Sigmoid colon (tissue), 7 donors: Measurements from ENCODE around the gene AP5Z1. TPM values are rescaled to one million over a fixed set of nuclear protein-coding genes. Genes with fewer than 3 reads are reported as not detected.

Source experiments
- DNase-seq: peaks from one replicate; pipeline ENCODE4 v3.0.0-alpha.2; 2019
- H3K27ac ChIP-seq, 4 donors: fragments of 200-600 bp; sonication (generic); one replicate each; pipeline ENCODE4 v1.5.1; 2016 to 2019; ENCODE audit warnings: mild to moderate bottlenecking in 1 of 4
- H3K27me3 ChIP-seq, 3 donors: fragments of 200-600 bp; sonication (generic); one replicate each; pipeline ENCODE4 v1.5.1; 2019; ENCODE audit warnings: mild to moderate bottlenecking in 1 of 3
- H3K36me3 ChIP-seq, 4 donors: fragments of 200-600 bp; sonication (generic); one replicate each; pipeline ENCODE4 v1.5.1; 2016 to 2019
- H3K4me1 ChIP-seq, 4 donors: fragments of 200-600 bp; sonication (generic); one replicate each; pipeline ENCODE4 v1.5.1; 2017 to 2019
- H3K4me3 ChIP-seq, 4 donors: fragments of 200-600 bp; sonication (generic); one replicate each; pipeline ENCODE4 v1.5.1; 2017 to 2019; ENCODE audit warnings: mild to moderate bottlenecking in 2 of 4, moderate library complexity in 1 of 4
- H3K9me3 ChIP-seq, 4 donors: fragments of 200-600 bp in 3 of 4; sonication (generic) in 3 of 4; one replicate each; pipeline versions ENCODE4 v1.5.1 to v1.6.1; 2013 to 2019
- EP300 ChIP-seq, 4 donors: sonication (generic); formaldehyde crosslinking; IDR thresholded peaks; one replicate each; pipeline ENCODE4 v1.6.1; 2017; ENCODE audit warnings: antibody characterized with exemption in 4 of 4
- POLR2A ChIP-seq, 2 donors: fragments of 450-650 bp; IDR thresholded peaks; one replicate each; pipeline ENCODE4 v1.6.1; 2016; ENCODE audit warnings: antibody characterized with exemption in 2 of 2, mild to moderate bottlenecking in 2 of 2, moderate library complexity in 2 of 2
- POLR2AphosphoS5 ChIP-seq, 4 donors: sonication (generic); formaldehyde crosslinking; IDR thresholded peaks; one replicate each; pipeline ENCODE4 v1.6.1; 2017; ENCODE audit warnings: antibody characterized with exemption in 4 of 4
- WGBS, 2 donors: extraction: QIAGEN DNeasy Blood & Tissue Kit; methylation state at CpG; one replicate each; pipeline ENCODE4 v1.1.7; 2013; 5-methylcytosine and 5-hydroxymethylcytosine counted together
- intact Hi-C: fragments of 100-400 bp; cut with DNase I; formaldehyde crosslinking; loops from one replicate; pipeline ENCODE4 v1.15.1; 2023
- polyA plus RNA-seq, 3 donors: library from polyadenylated mRNA; stranded (reverse); fragments of 200-250 nt; gene quantifications; one replicate each; pipeline ENCODE4 v1.2.3, GENCODE V29; 2013
- total RNA-seq, 4 donors: library from RNA; depleted of rRNA; stranded (reverse); fragments of >200 nt; gene quantifications; one replicate each; pipeline ENCODE4 v1.1.0, GENCODE V29; 2016
- TF ChIP-seq, protein P1 (sequence below), 4 experiments: fragments of 450-650 bp in 3 of 4; fragments of 200-600 bp in 1 of 4; IDR thresholded peaks; one replicate each; pipeline ENCODE4 v1.5.1; 2016 to 2019; ENCODE audit warnings: antibody characterized with exemption in 4 of 4, mild to moderate bottlenecking in 3 of 4, moderate library complexity in 2 of 4
- donor health status: healthy with polysubstance abuse.
- donor health status: Bipolar disorder and iron deficiency.
- donor health status: healthy.

The AP5Z1 gene
- total and polyA plus RNA-seq, 7 donors = 16.8 to 66.0 (median 20.3) TPM

- TF ChIP-seq, protein P1, sequence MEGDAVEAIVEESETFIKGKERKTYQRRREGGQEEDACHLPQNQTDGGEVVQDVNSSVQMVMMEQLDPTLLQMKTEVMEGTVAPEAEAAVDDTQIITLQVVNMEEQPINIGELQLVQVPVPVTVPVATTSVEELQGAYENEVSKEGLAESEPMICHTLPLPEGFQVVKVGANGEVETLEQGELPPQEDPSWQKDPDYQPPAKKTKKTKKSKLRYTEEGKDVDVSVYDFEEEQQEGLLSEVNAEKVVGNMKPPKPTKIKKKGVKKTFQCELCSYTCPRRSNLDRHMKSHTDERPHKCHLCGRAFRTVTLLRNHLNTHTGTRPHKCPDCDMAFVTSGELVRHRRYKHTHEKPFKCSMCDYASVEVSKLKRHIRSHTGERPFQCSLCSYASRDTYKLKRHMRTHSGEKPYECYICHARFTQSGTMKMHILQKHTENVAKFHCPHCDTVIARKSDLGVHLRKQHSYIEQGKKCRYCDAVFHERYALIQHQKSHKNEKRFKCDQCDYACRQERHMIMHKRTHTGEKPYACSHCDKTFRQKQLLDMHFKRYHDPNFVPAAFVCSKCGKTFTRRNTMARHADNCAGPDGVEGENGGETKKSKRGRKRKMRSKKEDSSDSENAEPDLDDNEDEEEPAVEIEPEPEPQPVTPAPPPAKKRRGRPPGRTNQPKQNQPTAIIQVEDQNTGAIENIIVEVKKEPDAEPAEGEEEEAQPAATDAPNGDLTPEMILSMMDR (IDR thresholded peaks at IDR 0.05) = no peak
- TF ChIP-seq POLR2A (IDR thresholded peaks at IDR 0.05) (no peak), EP300 (IDR thresholded peaks at IDR 0.05) (no peak), POLR2AphosphoS5 (IDR thresholded peaks at IDR 0.05) (no peak)
- intact Hi-C loops = no loop called here
- H3K4me3 ChIP-seq = no peak overlapping the region
- DNase-seq = no peak
- H3K27me3 ChIP-seq = no peaks in the 10 kb centered on the region
- WGBS, 2 donors = 86 to 96% methylated on average over 15 of the region's 15 CpGs
- H3K4me1 ChIP-seq = peaks cover 0 to 50% (median 48%) of the 10 kb centered on the region in 4 donors
- H3K27ac ChIP-seq = peak overlapping the region; percentile 93 to 96 (median 93)
- H3K9me3 ChIP-seq = no peaks in the 10 kb centered on the region
- peaks cover 0 to 6% (median 6%) of the 10 kb centered on the region in 4 donors for H3K36me3 ChIP-seq
These were observed 25.6 kb upstream of the AP5Z1 start for GRCh38 chr7:4749798-4750197.

DNA sequence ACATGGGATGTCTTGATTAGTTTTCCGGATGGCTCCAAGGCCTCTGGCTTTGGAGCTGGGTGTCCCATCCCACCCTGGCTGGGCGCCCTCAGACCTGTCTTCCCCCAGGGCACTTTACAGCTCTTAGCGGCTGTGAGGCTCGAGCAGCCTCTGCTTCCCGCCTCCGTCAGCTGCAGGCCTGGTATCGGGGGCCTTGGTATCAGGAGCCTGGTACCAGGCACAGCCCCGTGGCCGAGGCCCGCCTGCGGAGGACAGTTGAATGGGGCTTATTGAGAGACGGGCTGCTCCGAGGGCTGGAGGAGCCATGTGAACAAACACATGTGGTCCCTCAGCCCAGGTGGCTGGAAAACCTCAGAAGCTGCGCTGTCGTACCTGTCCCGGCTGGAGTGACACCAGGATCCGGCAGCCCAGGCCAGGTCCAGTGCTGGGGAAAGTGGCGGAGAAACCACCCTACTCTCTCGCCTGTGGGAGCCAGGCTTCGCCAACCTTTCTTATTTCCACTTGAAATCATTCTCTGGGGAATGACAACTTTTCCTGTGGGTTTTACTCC lies 23.9 kb upstream of the AP5Z1 start:
- DNase-seq = no peak
- no peak for TF ChIP-seq POLR2AphosphoS5 (IDR thresholded peaks at IDR 0.05)
- no peak for TF ChIP-seq EP300 (IDR thresholded peaks at IDR 0.05)
- TF ChIP-seq POLR2A (IDR thresholded peaks at IDR 0.05) = no peak
- TF ChIP-seq, protein P1 (IDR thresholded peaks at IDR 0.05) = no peak
- peaks cover 5 to 23% (median 23%) of the 10 kb centered on the region in 4 donors for H3K36me3 ChIP-seq
- peak overlapping the region in 3 of 4 donors; percentile 22 to 62 (median 50) for H3K27ac ChIP-seq
- intact Hi-C loops = no loop called here
- H3K4me3 ChIP-seq = no peak overlapping the region
- 95 to 96% methylated on average over 20 of the region's 20 CpGs for WGBS, 2 donors
- no peaks in the 10 kb centered on the region for H3K9me3 ChIP-seq
- H3K27me3 ChIP-seq = no peaks in the 10 kb centered on the region
- H3K4me1 ChIP-seq = peaks cover 0 to 38% (median 35%) of the 10 kb centered on the region in 4 donors

DNA sequence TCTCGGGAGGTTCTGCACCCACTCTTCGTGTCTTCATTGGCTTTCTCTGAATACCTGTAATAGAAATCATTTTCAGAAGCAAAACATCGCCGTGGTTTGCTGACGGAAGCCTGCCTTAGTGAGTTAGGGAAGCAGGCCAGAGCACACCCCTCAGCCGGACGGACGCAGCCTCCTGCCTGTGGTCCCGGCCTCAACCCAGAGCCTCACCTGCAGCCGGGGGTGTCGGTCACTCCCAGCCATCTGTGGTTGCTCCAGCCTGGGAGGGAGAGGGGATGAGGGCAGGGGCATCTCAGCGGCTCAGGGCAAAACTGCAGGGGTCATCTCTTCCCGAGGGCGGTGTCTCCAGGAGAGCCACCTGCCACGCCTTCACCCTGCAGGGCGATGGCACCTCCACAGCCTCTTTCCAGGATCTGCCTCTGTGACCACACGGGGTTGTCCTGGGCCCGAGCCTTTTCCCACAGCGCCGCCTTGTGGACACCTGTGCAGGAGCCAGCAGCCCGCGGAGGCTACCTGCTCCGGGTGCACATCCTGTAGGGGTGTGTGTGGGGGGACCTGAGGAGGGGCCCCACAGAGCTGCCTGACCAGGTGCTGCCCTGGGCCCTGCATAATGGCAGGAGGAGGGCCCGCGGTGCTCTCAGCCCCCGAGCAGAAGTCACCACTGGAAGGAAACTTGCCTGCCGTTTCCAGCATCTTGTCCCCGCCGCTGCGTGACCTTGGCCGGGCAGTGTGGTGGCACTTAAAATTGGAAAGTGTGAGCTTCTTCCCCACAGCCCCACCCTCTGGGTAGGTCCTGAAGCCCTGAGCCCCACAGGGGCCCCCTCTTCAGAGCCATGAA lies 21.6 kb upstream of the AP5Z1 start:
- intact Hi-C loops = loop anchor here (2.0 kb wide), 1 partner anchor 71 kb away; the partner anchor contains the start of gene FOXK1
- H3K36me3 ChIP-seq = peaks cover 22 to 46% (median 45%) of the 10 kb centered on the region in 4 donors

DNA sequence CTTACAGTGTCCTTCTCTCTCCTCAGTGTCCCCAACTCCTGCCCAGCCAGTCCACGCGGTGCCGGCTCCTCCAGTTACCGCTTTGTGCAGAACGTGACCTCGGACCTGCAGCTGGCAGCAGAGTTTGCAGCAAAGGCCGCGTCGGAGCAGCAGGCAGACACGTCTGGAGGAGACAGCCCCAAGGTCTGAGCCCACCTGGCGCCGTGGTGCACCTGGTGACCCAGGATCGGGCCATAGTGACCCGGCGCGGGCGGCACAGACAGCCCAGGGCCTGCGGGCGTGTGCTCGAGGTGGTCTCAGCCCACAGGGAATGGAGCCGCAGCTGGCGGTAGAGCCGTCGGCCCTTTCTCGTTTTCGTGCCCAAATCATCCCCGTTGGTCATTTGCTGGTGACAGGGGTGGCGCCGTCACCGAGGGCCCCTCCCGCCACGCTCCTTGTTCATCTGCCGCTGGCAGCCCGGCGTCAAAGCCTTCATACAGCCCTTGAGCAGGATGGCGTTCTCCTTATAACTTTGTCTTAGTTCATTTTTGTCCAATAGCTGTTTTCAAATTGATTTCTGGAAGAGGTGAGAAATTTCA lies 20.9 kb upstream of the AP5Z1 start:
- H3K4me3 ChIP-seq = no peak overlapping the region
- TF ChIP-seq POLR2AphosphoS5 (IDR thresholded peaks at IDR 0.05) (no peak), EP300 (IDR thresholded peaks at IDR 0.05) (no peak), POLR2A (IDR thresholded peaks at IDR 0.05) (no peak)
- TF ChIP-seq, protein P1 (IDR thresholded peaks at IDR 0.05) = no peak
- WGBS, 2 donors = 94 to 95% methylated on average over 36 of the region's 36 CpGs
- H3K27me3 ChIP-seq = no peaks in the 10 kb centered on the region
- H3K9me3 ChIP-seq = no peaks in the 10 kb centered on the region
- peaks cover 28 to 53% (median 53%) of the 10 kb centered on the region in 4 donors for H3K36me3 ChIP-seq
- intact Hi-C loops = loop anchor here (2.0 kb wide), 1 partner anchor 72 kb away; the partner anchor contains the start of gene FOXK1
- H3K4me1 ChIP-seq = peaks cover 0 to 15% (median 12%) of the 10 kb centered on the region in 4 donors
- no peak for DNase-seq
- H3K27ac ChIP-seq = peak overlapping the region in 2 of 4 donors; percentile 62 to 66

More for the DNA sequence above, 21.6 kb upstream of the AP5Z1 start:
- TF ChIP-seq, protein P1 (IDR thresholded peaks at IDR 0.05) = peak; percentile 87 to 94 (median 92)
- TF ChIP-seq POLR2A (IDR thresholded peaks at IDR 0.05) (no peak), POLR2AphosphoS5 (IDR thresholded peaks at IDR 0.05) (peak in 1 of 4 donors; percentile 17), EP300 (IDR thresholded peaks at IDR 0.05) (no peak)
- peaks cover 0 to 15% (median 14%) of the 10 kb centered on the region in 4 donors for H3K4me1 ChIP-seq
- no peaks in the 10 kb centered on the region for H3K27me3 ChIP-seq
- H3K27ac ChIP-seq = peak overlapping the region in 3 of 4 donors; percentile 17 to 66 (median 62)
- DNase-seq = peak; percentile 90
- WGBS, 2 donors = 46 to 54% methylated on average over 31 of the region's 31 CpGs
- no peak overlapping the region for H3K4me3 ChIP-seq
- no peaks in the 10 kb centered on the region for H3K9me3 ChIP-seq
